GM03348 (cell line): Measurements from ENCODE around the gene SCN1A.
"Not testable (repeated sequence)": the region's sequence is repeated elsewhere in the genome, so short reads cannot be mapped to it uniquely, and the experiment has no call there.

Source experiments
- DNase-seq: peaks from one replicate; pipeline ENCODE4 v3.0.0; 2012; ENCODE audit warnings: low spot score

SCN1A gene

GRCh38 chr2:166127217-166128155 is at the start of gene SCN1A:
Gene SCN1A, minus strand, starts transcription at chr2:166128020. Its CDS starts 54,399 bp downstream, at chr2:166073621.
- DNase-seq: peak; percentile 50

- no peak for DNase-seq
Observed at GRCh38 chr2:166173263-166173662, 45.4 kb upstream of the SCN1A start.

- no peak for DNase-seq
Observed at GRCh38 chr2:166171216-166171615, 43.4 kb upstream of the SCN1A start.

- DNase-seq: no peak
Observed at GRCh38 chr2:166170356-166170755, 42.5 kb upstream of the SCN1A start.

- no peak for DNase-seq
Observed at GRCh38 chr2:166167449-166167848, 39.6 kb upstream of the SCN1A start.

GRCh38 chr2:166163775-166164174 is 36.0 kb upstream of the SCN1A start:
- no peak for DNase-seq

- no peak for DNase-seq
Observed at GRCh38 chr2:166158546-166158945, 30.7 kb upstream of the SCN1A start.

- no peak for DNase-seq
Observed at GRCh38 chr2:166157578-166157977, 29.8 kb upstream of the SCN1A start.

- DNase-seq: no peak
Observed at GRCh38 chr2:166156985-166157490, 29.2 kb upstream of the SCN1A start.

- no peak for DNase-seq
Observed at GRCh38 chr2:166155589-166155988, 27.8 kb upstream of the SCN1A start.

GRCh38 chr2:166154685-166155338 is 27.0 kb upstream of the SCN1A start:
- no peak for DNase-seq

GRCh38 chr2:166152064-166152463 is 24.2 kb upstream of the SCN1A start:
- DNase-seq: no peak

- DNase-seq: no peak
Observed at GRCh38 chr2:166148500-166149400, 20.9 kb upstream of the SCN1A start.

- DNase-seq: no peak
Observed at GRCh38 chr2:166147883-166148282, 20.1 kb upstream of the SCN1A start.

GRCh38 chr2:166144071-166144470 is 16.3 kb upstream of the SCN1A start:
- DNase-seq: no peak

GRCh38 chr2:166140932-166141331 is 13.1 kb upstream of the SCN1A start:
- no peak for DNase-seq

- no peak for DNase-seq
Observed at GRCh38 chr2:166140475-166140874, 12.7 kb upstream of the SCN1A start.

- DNase-seq: not testable (repeated sequence)
Observed at GRCh38 chr2:166139479-166139878, 11.7 kb upstream of the SCN1A start.

GRCh38 chr2:166138667-166139066 is 10.8 kb upstream of the SCN1A start:
- DNase-seq: no peak

- no peak for DNase-seq
Observed at GRCh38 chr2:166138144-166138543, 10.3 kb upstream of the SCN1A start.

- no peak for DNase-seq
Observed at GRCh38 chr2:166137331-166137730, 9.5 kb upstream of the SCN1A start.

GRCh38 chr2:166135849-166136258 is 8.0 kb upstream of the SCN1A start:
- DNase-seq: no peak
